AG09309 (cell line): ENCODE results near the gene GATA5.

Experiments
- DNase-seq: peaks from one replicate; pipeline ENCODE4 v3.0.0-alpha.2; 2010; ENCODE audit warnings: low read depth
- H3K4me3 ChIP-seq: 2 replicates; pipeline ENCODE4 v1.5.1; 2011; ENCODE audit warnings: mild to moderate bottlenecking, low read depth, low read length, moderate library complexity; ENCODE audit not compliant: control insufficient read depth
- CTCF ChIP-seq: IDR thresholded peaks from 2 replicates; pipeline ENCODE4 v1.5.1; 2011; ENCODE audit warnings: mild to moderate bottlenecking, low read depth, low read length, inconsistent platforms; ENCODE audit not compliant: insufficient read depth, control insufficient read depth; ENCODE audit errors: missing control alignments

GATA5 gene, protein sequence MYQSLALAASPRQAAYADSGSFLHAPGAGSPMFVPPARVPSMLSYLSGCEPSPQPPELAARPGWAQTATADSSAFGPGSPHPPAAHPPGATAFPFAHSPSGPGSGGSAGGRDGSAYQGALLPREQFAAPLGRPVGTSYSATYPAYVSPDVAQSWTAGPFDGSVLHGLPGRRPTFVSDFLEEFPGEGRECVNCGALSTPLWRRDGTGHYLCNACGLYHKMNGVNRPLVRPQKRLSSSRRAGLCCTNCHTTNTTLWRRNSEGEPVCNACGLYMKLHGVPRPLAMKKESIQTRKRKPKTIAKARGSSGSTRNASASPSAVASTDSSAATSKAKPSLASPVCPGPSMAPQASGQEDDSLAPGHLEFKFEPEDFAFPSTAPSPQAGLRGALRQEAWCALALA

DNA sequence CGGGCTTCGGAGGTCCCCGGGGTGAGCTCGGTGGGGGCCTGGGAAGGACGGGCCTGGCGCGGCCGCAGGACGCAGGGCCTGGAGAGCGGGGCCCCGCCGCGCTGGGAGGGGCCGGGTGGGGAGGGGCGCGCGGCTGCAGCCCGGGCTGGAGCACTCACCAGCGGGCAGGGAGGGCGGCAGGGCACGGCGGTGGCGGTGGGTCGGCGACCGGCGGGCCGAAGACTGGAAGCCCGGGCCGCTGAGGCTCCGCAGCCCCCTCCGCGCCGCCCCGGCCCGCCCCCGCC, at the start of gene GATA5:
Gene GATA5, minus strand, starts transcription at position 224 of the 284 bp plus-strand sequence. CDS start 474 bp downstream, outside the sequence.
- H3K4me3 ChIP-seq, result no peak within 1 kb of the TSS
- DNase-seq, result no peak
- TF ChIP-seq CTCF, result no peak

DNA sequence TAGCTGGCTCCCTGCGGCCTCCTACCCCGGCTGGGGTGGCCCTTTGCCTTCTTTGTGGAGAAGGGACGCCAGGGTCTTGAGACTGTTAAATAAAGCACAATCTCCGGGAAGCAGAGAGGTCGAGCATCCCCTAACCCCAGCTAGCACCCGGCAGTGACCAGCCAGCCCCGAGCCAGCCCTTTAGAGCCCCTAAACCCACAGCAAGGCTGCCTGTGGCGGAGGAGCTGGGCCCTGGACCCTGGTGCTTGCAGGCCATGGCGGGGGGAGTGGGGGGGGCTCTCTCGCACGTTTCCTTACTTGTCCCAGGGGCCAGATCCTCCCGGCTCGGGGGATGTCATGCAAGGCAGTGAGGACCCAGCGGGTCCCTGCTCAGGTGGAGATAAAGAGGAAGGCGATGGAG, 49.2 kb upstream of the GATA5 start:
- TF ChIP-seq CTCF, result no peak
- no peak for DNase-seq
- H3K4me3 ChIP-seq, result no peak overlapping the region

DNA sequence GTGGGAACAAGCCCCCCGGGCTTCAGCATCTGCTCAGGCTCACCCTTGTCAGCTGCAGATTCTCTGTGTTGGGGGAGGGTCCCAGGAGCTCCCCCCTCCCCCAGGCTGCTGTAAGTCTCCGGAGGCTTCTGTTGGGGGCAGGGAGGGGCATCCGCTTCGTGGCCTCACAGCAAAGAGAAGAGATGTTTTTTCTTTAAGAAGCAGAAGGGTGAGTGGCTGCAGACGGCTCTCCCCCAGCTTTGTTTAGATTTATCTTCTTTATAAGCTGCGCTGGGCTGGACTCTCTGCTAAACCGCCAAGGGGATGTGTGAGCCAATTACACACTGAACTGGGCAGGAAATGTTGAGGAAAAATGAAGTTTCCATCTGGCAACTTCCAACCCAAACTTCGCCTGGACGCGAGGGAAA, 48.7 kb upstream of the GATA5 start:
- H3K4me3 ChIP-seq, result no peak overlapping the region
- TF ChIP-seq CTCF, result no peak
- no peak for DNase-seq

DNA sequence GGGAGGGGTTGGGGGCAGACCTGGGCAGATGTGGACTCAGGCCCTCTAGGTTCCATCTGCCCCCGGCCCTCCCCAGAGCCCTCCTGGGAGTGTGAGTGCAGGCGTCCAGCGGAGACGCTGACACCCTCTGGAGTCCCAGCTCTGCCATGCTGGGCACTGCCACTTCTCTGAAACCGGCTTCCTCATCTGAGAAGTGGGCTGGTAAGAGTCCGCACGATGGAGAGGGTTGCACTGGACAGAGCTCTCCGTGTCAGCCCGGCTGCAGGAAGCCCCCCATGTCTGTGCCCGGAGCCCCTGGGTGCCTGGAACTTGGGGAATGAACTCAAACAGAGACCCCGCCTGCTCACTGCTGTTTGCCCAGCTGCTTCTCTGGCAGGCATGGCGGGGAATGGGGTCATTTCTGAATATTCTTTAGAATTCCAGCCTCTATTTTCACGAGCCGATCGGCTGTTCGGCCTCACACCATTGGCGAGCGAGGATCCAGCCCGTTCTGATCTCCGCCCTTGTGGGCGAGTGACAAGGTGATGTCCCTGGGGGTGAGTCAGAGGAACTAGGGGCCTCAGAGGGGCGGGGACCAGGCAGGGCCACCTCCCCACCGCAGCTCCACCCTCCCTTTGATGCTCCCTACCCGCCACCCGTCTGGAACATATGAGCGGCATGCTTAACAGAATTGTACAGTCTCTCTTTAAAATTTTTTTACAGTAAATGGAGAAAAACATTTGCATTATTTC, 47.8 kb upstream of the GATA5 start:
- no peak for TF ChIP-seq CTCF
- H3K4me3 ChIP-seq, result no peak overlapping the region
- DNase-seq, result no peak

GRCh38 chr20:62522748-62523396, 47.1 kb upstream of the GATA5 start:
- no peak for DNase-seq
- no peak overlapping the region for H3K4me3 ChIP-seq
- TF ChIP-seq CTCF, result no peak

DNA sequence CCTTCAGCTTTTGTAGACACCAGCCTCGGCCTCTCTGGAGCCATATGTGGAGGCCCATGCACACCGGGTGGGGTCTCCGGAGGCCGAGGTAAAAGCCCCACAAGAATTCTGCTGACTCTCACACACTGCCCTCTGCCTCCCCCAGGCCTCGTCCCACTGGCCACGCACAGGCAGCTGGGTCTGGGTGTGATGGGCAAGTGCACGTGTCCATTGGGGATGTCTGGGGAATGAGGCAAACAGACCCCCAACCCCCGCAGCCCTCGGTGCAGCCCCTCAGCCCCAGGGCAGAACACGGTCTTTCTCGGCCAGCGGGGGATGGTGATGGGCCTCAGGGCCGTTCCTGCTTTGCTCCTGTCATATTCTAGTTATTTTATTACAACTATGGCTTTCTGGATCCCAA, 44.0 kb upstream of the GATA5 start:
- no peak for TF ChIP-seq CTCF
- no peak overlapping the region for H3K4me3 ChIP-seq
- no peak for DNase-seq
